K562 (cell line): ENCODE data around the gene RUNX1. TPM values are rescaled to one million over a fixed set of nuclear protein-coding genes. Genes with fewer than 3 reads are reported as not detected.

Experiments
- HDAC8 ChIP-seq: fragments of 450-650 bp; IDR thresholded peaks from 2 replicates; pipeline ENCODE4 v1.6.1; 2016; ENCODE audit warnings: mild to moderate bottlenecking, missing genetic modification characterization, moderate library complexity, missing compliant biosample characterization
- LCOR ChIP-seq: sonication (generic); formaldehyde crosslinking; IDR thresholded peaks from 2 replicates; pipeline ENCODE4 v1.8.0; 2022; ENCODE audit warnings: mild to moderate bottlenecking, missing genetic modification reagents
- NELFE ChIP-seq: IDR thresholded peaks from 2 replicates; pipeline ENCODE4 v1.6.1; 2011; ENCODE audit warnings: mild to moderate bottlenecking; ENCODE audit not compliant: insufficient read depth, insufficient read length
- PCBP2 ChIP-seq: fragments of 200-400 bp; formaldehyde crosslinking; IDR thresholded peaks from 2 replicates; pipeline ENCODE4 v1.6.1; 2018; ENCODE audit warnings: low read length, low read depth, mild to moderate bottlenecking, moderate library complexity; ENCODE audit not compliant: poor library complexity, severe bottlenecking
- polyA plus RNA-seq, 8 experiments: library from polyadenylated mRNA; depleted of rRNA in 4 of 8; stranded (reverse) in 5 of 8; unstranded in 3 of 8; fragments of >200 nt; fragmentation: Nextera tagmentation in 2 of 8; fragmentation: Illumina TruSeq in 1 of 8; extraction: Ambion mirVana in 2 of 8; extraction: Trizol in 1 of 8; gene quantifications; 2 replicates each; pipeline versions ENCODE4 v1.2.1 to v1.2.3, GENCODE V29; 2011 to 2014; ENCODE audit warnings: inconsistent platforms in 1 of 8, missing spikeins in 1 of 8
- total RNA-seq, 7 experiments: library from RNA; depleted of rRNA in 6 of 7; stranded (reverse); fragments of >200 nt in 6 of 7; fragmentation: Illumina TruSeq in 2 of 7; extraction: Trizol in 2 of 7; gene quantifications; 2 replicates each; pipeline versions ENCODE4 v1.2.1 to v1.2.3, GENCODE V29; 2011 to 2021; ENCODE audit warnings: low replicate concordance in 1 of 7
- TF ChIP-seq, protein P1 (sequence below): fragments of 450-650 bp; formaldehyde crosslinking; IDR thresholded peaks from 2 replicates; pipeline ENCODE4 v1.4.0; 2022; ENCODE audit warnings: missing genetic modification characterization
- TF ChIP-seq, protein P2 (sequence below): fragments of 250-450 bp; sonication (Bioruptor Pico); IDR thresholded peaks from 2 replicates; pipeline ENCODE4 v1.5.0; 2021
- TF ChIP-seq, protein P3 (sequence below): sonication (generic); formaldehyde crosslinking; IDR thresholded peaks from 2 replicates; pipeline ENCODE4 v1.8.1; 2023; ENCODE audit warnings: mild to moderate bottlenecking, missing genetic modification reagents
- TF ChIP-seq, protein P4 (sequence below): fragments of 250-450 bp; sonication (Bioruptor Pico); IDR thresholded peaks from 2 replicates; pipeline ENCODE4 v1.6.1; 2021; ENCODE audit warnings: mild to moderate bottlenecking
- TF ChIP-seq, protein P5 (sequence below), 2 experiments: fragments of 450-650 bp in 1 of 2; sonication (generic) in 1 of 2; formaldehyde crosslinking in 1 of 2; IDR thresholded peaks; 2 replicates each; pipeline versions ENCODE4 v1.7.1 to v1.9.0; 2016 to 2022; ENCODE audit warnings: inconsistent platforms in 1 of 2, mild to moderate bottlenecking in 1 of 2, missing genetic modification reagents in 1 of 2

RUNX1 gene
- total and polyA plus RNA-seq, 9 of the 15 experiments (the other 6 are each of a cell fraction or from before 2014, with no cell fraction given), result 2.2 to 68.6 (median 17.8) TPM

DNA sequence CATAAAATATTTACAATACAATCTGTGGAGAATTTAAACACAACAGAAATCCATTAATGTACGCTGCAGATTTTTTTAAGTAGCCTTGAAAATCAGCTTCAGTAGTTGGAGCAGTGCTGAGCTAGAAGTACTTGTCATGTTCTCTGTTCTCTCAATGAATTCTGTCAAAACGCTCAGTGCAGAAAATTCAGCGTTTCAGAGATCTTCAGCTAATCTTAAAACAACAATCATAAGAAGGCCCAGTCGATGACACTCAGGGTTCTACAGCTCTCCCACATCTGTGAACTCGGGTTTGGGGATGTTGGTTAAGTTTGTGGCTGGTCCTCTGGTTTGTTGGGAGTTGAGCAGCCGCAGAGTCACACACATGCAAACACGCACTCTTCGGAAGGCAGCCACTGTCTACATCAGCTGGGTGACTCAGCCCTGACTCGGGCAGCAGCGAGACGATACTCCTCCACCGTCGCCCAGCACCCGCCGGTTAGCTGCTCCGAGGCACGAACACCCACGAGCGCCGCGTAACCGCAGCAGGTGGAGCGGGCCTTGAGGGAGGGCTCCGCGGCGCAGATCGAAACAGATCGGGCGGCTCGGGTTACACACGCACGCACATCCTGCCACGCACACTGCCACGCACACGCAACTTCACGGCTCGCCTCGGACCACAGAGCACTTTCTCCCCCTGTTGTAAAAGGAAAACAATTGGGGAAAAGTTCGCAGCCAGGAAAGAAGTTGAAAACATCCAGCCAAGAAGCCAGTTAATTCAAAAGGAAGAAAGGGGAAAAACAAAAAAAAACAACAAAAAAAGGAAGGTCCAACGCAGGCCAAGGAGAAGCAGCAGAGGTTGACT is 161.2 kb downstream of the RUNX1 start (continued):
- TF ChIP-seq, protein P1, sequence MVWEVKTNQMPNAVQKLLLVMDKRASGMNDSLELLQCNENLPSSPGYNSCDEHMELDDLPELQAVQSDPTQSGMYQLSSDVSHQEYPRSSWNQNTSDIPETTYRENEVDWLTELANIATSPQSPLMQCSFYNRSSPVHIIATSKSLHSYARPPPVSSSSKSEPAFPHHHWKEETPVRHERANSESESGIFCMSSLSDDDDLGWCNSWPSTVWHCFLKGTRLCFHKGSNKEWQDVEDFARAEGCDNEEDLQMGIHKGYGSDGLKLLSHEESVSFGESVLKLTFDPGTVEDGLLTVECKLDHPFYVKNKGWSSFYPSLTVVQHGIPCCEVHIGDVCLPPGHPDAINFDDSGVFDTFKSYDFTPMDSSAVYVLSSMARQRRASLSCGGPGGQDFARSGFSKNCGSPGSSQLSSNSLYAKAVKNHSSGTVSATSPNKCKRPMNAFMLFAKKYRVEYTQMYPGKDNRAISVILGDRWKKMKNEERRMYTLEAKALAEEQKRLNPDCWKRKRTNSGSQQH (CRISPR knock-in tag), result peak; percentile 92
- TF ChIP-seq, protein P2, sequence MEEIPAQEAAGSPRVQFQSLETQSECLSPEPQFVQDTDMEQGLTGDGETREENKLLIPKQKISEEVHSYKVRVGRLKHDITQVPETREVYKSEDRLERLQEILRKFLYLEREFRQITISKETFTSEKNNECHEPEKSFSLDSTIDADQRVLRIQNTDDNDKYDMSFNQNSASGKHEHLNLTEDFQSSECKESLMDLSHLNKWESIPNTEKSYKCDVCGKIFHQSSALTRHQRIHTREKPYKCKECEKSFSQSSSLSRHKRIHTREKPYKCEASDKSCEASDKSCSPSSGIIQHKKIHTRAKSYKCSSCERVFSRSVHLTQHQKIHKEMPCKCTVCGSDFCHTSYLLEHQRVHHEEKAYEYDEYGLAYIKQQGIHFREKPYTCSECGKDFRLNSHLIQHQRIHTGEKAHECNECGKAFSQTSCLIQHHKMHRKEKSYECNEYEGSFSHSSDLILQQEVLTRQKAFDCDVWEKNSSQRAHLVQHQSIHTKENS (CRISPR knock-in tag), result no peak
- TF ChIP-seq, protein P3, sequence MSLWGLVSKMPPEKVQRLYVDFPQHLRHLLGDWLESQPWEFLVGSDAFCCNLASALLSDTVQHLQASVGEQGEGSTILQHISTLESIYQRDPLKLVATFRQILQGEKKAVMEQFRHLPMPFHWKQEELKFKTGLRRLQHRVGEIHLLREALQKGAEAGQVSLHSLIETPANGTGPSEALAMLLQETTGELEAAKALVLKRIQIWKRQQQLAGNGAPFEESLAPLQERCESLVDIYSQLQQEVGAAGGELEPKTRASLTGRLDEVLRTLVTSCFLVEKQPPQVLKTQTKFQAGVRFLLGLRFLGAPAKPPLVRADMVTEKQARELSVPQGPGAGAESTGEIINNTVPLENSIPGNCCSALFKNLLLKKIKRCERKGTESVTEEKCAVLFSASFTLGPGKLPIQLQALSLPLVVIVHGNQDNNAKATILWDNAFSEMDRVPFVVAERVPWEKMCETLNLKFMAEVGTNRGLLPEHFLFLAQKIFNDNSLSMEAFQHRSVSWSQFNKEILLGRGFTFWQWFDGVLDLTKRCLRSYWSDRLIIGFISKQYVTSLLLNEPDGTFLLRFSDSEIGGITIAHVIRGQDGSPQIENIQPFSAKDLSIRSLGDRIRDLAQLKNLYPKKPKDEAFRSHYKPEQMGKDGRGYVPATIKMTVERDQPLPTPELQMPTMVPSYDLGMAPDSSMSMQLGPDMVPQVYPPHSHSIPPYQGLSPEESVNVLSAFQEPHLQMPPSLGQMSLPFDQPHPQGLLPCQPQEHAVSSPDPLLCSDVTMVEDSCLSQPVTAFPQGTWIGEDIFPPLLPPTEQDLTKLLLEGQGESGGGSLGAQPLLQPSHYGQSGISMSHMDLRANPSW (CRISPR knock-in tag), result peak; percentile 88; the same call in 1 of the 2 replicates
- TF ChIP-seq, protein P4, sequence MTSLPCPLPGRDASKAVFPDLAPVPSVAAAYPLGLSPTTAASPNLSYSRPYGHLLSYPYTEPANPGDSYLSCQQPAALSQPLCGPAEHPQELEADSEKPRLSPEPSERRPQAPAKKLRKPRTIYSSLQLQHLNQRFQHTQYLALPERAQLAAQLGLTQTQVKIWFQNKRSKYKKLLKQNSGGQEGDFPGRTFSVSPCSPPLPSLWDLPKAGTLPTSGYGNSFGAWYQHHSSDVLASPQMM, result no peak
- TF ChIP-seq LCOR (CRISPR knock-in tag) (no peak), PCBP2 (no peak), NELFE (no peak), HDAC8 (tag) (no peak)
- TF ChIP-seq, protein P5, sequence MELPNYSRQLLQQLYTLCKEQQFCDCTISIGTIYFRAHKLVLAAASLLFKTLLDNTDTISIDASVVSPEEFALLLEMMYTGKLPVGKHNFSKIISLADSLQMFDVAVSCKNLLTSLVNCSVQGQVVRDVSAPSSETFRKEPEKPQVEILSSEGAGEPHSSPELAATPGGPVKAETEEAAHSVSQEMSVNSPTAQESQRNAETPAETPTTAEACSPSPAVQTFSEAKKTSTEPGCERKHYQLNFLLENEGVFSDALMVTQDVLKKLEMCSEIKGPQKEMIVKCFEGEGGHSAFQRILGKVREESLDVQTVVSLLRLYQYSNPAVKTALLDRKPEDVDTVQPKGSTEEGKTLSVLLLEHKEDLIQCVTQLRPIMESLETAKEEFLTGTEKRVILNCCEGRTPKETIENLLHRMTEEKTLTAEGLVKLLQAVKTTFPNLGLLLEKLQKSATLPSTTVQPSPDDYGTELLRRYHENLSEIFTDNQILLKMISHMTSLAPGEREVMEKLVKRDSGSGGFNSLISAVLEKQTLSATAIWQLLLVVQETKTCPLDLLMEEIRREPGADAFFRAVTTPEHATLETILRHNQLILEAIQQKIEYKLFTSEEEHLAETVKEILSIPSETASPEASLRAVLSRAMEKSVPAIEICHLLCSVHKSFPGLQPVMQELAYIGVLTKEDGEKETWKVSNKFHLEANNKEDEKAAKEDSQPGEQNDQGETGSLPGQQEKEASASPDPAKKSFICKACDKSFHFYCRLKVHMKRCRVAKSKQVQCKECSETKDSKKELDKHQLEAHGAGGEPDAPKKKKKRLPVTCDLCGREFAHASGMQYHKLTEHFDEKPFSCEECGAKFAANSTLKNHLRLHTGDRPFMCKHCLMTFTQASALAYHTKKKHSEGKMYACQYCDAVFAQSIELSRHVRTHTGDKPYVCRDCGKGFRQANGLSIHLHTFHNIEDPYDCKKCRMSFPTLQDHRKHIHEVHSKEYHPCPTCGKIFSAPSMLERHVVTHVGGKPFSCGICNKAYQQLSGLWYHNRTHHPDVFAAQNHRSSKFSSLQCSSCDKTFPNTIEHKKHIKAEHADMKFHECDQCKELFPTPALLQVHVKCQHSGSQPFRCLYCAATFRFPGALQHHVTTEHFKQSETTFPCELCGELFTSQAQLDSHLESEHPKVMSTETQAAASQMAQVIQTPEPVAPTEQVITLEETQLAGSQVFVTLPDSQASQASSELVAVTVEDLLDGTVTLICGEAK (IDR thresholded peaks at IDR 0.05), result peak; percentile 55
- TF ChIP-seq, protein P5 (CRISPR knock-in tag; IDR thresholded peaks at IDR 0.05), result no peak; the same call in 1 of the 2 replicates
